HepG2 (cell line): Measurements from ENCODE around the gene TARBP2.

Source experiments
- KDM1A ChIP-seq: IDR thresholded peaks from 2 replicates; pipeline ENCODE4 v1.6.1; 2016; ENCODE audit warnings: missing compliant biosample characterization
- MTA3 ChIP-seq: sonication (generic); formaldehyde crosslinking; IDR thresholded peaks from 2 replicates; pipeline ENCODE4 v1.4.0; 2020; ENCODE audit warnings: missing genetic modification reagents
- NPAS2 ChIP-seq: sonication (generic); formaldehyde crosslinking; IDR thresholded peaks from 2 replicates; pipeline ENCODE4 v1.8.0; 2022; ENCODE audit warnings: mild to moderate bottlenecking, missing genetic modification reagents, borderline replicate concordance
- SMC3 ChIP-seq: IDR thresholded peaks from 2 replicates; pipeline ENCODE4 v1.6.1; 2011; ENCODE audit warnings: low read length, improper control_type of control experiment
- SP1 ChIP-seq, 2 experiments: fragments of 450-650 bp in 1 of 2; sonication (generic) in 1 of 2; formaldehyde crosslinking in 1 of 2; IDR thresholded peaks; 2 replicates each; pipeline versions ENCODE4 v1.4.0 to v1.6.1; 2016 to 2020; ENCODE audit warnings: missing genetic modification reagents in 1 of 2
- ZBTB42 ChIP-seq: sonication (generic); formaldehyde crosslinking; IDR thresholded peaks from 2 replicates; pipeline ENCODE4 v1.5.0; 2020; ENCODE audit warnings: mild to moderate bottlenecking, missing genetic modification reagents
- ZBTB7A ChIP-seq: sonication (generic); formaldehyde crosslinking; IDR thresholded peaks from 2 replicates; pipeline ENCODE4 v1.8.0; 2022; ENCODE audit warnings: mild to moderate bottlenecking, missing genetic modification reagents
- TF ChIP-seq, protein P1 (sequence below): IDR thresholded peaks from 2 replicates; pipeline ENCODE4 v1.6.1; 2018; ENCODE audit warnings: missing genetic modification reagents
- TF ChIP-seq, protein P2 (sequence below): sonication (generic); formaldehyde crosslinking; conservative IDR thresholded peaks from 2 replicates; pipeline ENCODE4 v1.4.0; 2020; ENCODE audit warnings: missing genetic modification reagents

DNA sequence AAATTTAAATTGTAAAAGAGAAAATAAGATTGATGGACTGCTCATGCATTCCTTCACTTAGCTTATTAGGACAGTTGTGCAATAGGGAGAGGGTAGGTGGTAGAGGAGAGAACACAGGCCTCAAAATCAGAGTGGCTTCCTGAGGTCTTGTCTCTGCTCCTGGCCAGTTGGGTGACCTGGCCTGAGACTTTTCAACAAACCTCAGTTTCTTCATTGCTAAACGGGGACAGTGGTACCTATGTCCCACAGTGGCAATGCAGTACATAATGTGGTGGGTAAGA is 4.4 kb upstream of the TARBP2 start:
- TF ChIP-seq KDM1A (CRISPR knock-in tag) (no peak), NPAS2 (CRISPR knock-in tag) (no peak), ZBTB7A (CRISPR knock-in tag) (no peak), SMC3 (no peak), ZBTB42 (CRISPR knock-in tag) (no peak), MTA3 (no peak), SP1 (IDR thresholded peaks at IDR 0.05) (no peak), SP1 (CRISPR knock-in tag; IDR thresholded peaks at IDR 0.05) (no peak)
- TF ChIP-seq, protein P1, sequence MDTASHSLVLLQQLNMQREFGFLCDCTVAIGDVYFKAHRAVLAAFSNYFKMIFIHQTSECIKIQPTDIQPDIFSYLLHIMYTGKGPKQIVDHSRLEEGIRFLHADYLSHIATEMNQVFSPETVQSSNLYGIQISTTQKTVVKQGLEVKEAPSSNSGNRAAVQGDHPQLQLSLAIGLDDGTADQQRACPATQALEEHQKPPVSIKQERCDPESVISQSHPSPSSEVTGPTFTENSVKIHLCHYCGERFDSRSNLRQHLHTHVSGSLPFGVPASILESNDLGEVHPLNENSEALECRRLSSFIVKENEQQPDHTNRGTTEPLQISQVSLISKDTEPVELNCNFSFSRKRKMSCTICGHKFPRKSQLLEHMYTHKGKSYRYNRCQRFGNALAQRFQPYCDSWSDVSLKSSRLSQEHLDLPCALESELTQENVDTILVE (CRISPR knock-in tag): no peak
- TF ChIP-seq, protein P2, sequence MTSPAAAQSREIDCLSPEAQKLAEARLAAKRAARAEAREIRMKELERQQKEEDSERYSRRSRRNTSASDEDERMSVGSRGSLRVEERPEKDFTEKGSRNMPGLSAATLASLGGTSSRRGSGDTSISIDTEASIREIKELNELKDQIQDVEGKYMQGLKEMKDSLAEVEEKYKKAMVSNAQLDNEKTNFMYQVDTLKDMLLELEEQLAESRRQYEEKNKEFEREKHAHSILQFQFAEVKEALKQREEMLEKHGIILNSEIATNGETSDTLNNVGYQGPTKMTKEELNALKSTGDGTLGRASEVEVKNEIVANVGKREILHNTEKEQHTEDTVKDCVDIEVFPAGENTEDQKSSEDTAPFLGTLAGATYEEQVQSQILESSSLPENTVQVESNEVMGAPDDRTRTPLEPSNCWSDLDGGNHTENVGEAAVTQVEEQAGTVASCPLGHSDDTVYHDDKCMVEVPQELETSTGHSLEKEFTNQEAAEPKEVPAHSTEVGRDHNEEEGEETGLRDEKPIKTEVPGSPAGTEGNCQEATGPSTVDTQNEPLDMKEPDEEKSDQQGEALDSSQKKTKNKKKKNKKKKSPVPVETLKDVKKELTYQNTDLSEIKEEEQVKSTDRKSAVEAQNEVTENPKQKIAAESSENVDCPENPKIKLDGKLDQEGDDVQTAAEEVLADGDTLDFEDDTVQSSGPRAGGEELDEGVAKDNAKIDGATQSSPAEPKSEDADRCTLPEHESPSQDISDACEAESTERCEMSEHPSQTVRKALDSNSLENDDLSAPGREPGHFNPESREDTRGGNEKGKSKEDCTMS (CRISPR knock-in tag): no peak
